ENCODE data around the gene NUTF2.

The NUTF2 gene

GRCh38 chr16:67865318-67865717 is 18.6 kb downstream of the NUTF2 start:
- Histone ChIP-seq H3K27ac (ENCODE audit: low read depth, low read length) (no peak overlapping the region), H4K91ac (ENCODE audit: low read depth, low read length) (no peak overlapping the region), H4K8ac (ENCODE audit: low read depth, low read length) (no peak overlapping the region), H3K23ac (ENCODE audit: low read length) (no peak overlapping the region), H3K4me2 (ENCODE audit: low read length) (no peak overlapping the region), H2BK120ac (ENCODE audit: insufficient read depth, low read length, poor library complexity) (no peak overlapping the region), H3K79me1 (ENCODE audit: low read length) (no peaks in the 10 kb centered on the region), H2AFZ (ENCODE audit: insufficient read depth, low read length, poor library complexity) (no peak overlapping the region), H2BK12ac (ENCODE audit: low read length) (no peak overlapping the region), H3K4me3 (ENCODE audit: low read depth, low read length) (no peak overlapping the region), H3K9ac (ENCODE audit: low read length) (no peak overlapping the region), H3K18ac (ENCODE audit: low read length) (no peak overlapping the region), H4K12ac (ENCODE audit: low read depth, low read length) (no peak overlapping the region), H3K4ac (ENCODE audit: low read depth, low read length) (peak overlapping the region; percentile 35), H3K36me3 (ENCODE audit: control insufficient read depth in 1 of 2, insufficient read depth in 2 of 2, low read length in 2 of 2) (peaks cover 69 to 88% of the 10 kb centered on the region in 2 experiments), H2AK5ac (ENCODE audit: low read length) (no peak overlapping the region), H3K79me2 (ENCODE audit: control insufficient read depth, insufficient read depth, low read length, poor library complexity) (peaks cover 9% of the 10 kb centered on the region), H3K4me1 (ENCODE audit: control insufficient read depth in 1 of 2, insufficient read depth in 2 of 2, low read length in 2 of 2) (peaks cover 4 to 8% of the 10 kb centered on the region in 2 experiments), H2BK5ac (ENCODE audit: low read depth, low read length, poor library complexity) (no peak overlapping the region), H3K27me3 (ENCODE audit: insufficient read depth, low read length) (no peaks in the 10 kb centered on the region), H3K14ac (ENCODE audit: low read length) (no peak overlapping the region), H3K9me3 (ENCODE audit: insufficient read depth, low read depth, low read length) (no peaks in the 10 kb centered on the region)
- peak; percentile 22 to 54 for DNase-seq
- no CpG with 5 or more reads among the region's 2 CpGs for WGBS (ENCODE audit: extremely low coverage, insufficient coverage, insufficient read length)

GRCh38 chr16:67868290-67868689 is 21.6 kb downstream of the NUTF2 start:
- H3K9ac ChIP-seq (ENCODE audit: low read length), result peak overlapping the region; percentile 55
- no peak overlapping the region for H3K4me3 ChIP-seq (ENCODE audit: low read depth, low read length)
- no peak overlapping the region for H3K23ac ChIP-seq (ENCODE audit: low read length)
- H3K27me3 ChIP-seq (ENCODE audit: insufficient read depth, low read length), result no peaks in the 10 kb centered on the region
- no peak overlapping the region for H2BK120ac ChIP-seq (ENCODE audit: insufficient read depth, low read length, poor library complexity)
- no peak overlapping the region for H3K18ac ChIP-seq (ENCODE audit: low read length)
- peaks cover 4% of the 10 kb centered on the region for H3K79me1 ChIP-seq (ENCODE audit: low read length)
- H2AFZ ChIP-seq (ENCODE audit: insufficient read depth, low read length, poor library complexity), result no peak overlapping the region
- H3K36me3 ChIP-seq (ENCODE audit: control insufficient read depth in 1 of 2, insufficient read depth in 2 of 2, low read length in 2 of 2), result peaks cover 58 to 77% of the 10 kb centered on the region in 2 experiments
- no peak overlapping the region for H3K4me2 ChIP-seq (ENCODE audit: low read length)
- H3K79me2 ChIP-seq (ENCODE audit: control insufficient read depth, insufficient read depth, low read length, poor library complexity), result peaks cover 4% of the 10 kb centered on the region
- no CpG with 5 or more reads among the region's 6 CpGs for WGBS (ENCODE audit: extremely low coverage, insufficient coverage, insufficient read length)
- H4K12ac ChIP-seq (ENCODE audit: low read depth, low read length), result no peak overlapping the region
- no peaks in the 10 kb centered on the region for H3K9me3 ChIP-seq (ENCODE audit: insufficient read depth, low read depth, low read length)
- no peak overlapping the region for H3K14ac ChIP-seq (ENCODE audit: low read length)
- DNase-seq, result no peak
- H2BK5ac ChIP-seq (ENCODE audit: low read depth, low read length, poor library complexity), result no peak overlapping the region
- no peak overlapping the region for H4K8ac ChIP-seq (ENCODE audit: low read depth, low read length)
- H3K4me1 ChIP-seq (ENCODE audit: control insufficient read depth in 1 of 2, insufficient read depth in 2 of 2, low read length in 2 of 2), result no peaks in the 10 kb centered on the region
- no peak overlapping the region for H3K27ac ChIP-seq (ENCODE audit: low read depth, low read length)
- no peak overlapping the region for H3K4ac ChIP-seq (ENCODE audit: low read depth, low read length)
- no peak overlapping the region for H2BK12ac ChIP-seq (ENCODE audit: low read length)
- H2AK5ac ChIP-seq (ENCODE audit: low read length), result no peak overlapping the region
- no peak overlapping the region for H4K91ac ChIP-seq (ENCODE audit: low read depth, low read length)

- Histone ChIP-seq H3K79me2 (ENCODE audit: control insufficient read depth, insufficient read depth, low read length, poor library complexity) (peaks cover 12% of the 10 kb centered on the region), H3K18ac (ENCODE audit: low read length) (no peak overlapping the region), H2BK5ac (ENCODE audit: low read depth, low read length, poor library complexity) (no peak overlapping the region), H3K27me3 (ENCODE audit: insufficient read depth, low read length) (no peaks in the 10 kb centered on the region), H3K14ac (ENCODE audit: low read length) (no peak overlapping the region), H4K8ac (ENCODE audit: low read depth, low read length) (no peak overlapping the region), H3K79me1 (ENCODE audit: low read length) (peaks cover 4% of the 10 kb centered on the region), H2BK120ac (ENCODE audit: insufficient read depth, low read length, poor library complexity) (no peak overlapping the region), H3K27ac (ENCODE audit: low read depth, low read length) (no peak overlapping the region), H3K36me3 (ENCODE audit: control insufficient read depth in 1 of 2, insufficient read depth in 2 of 2, low read length in 2 of 2) (peaks cover 54 to 67% of the 10 kb centered on the region in 2 experiments), H2AK5ac (ENCODE audit: low read length) (no peak overlapping the region), H2AFZ (ENCODE audit: insufficient read depth, low read length, poor library complexity) (no peak overlapping the region), H4K12ac (ENCODE audit: low read depth, low read length) (no peak overlapping the region), H3K9ac (ENCODE audit: low read length) (no peak overlapping the region), H3K4me1 (ENCODE audit: control insufficient read depth in 1 of 2, insufficient read depth in 2 of 2, low read length in 2 of 2) (peaks cover 3 to 8% of the 10 kb centered on the region in 2 experiments), H2BK12ac (ENCODE audit: low read length) (no peak overlapping the region), H3K23ac (ENCODE audit: low read length) (no peak overlapping the region), H3K4ac (ENCODE audit: low read depth, low read length) (no peak overlapping the region), H4K91ac (ENCODE audit: low read depth, low read length) (no peak overlapping the region), H3K9me3 (ENCODE audit: insufficient read depth, low read depth, low read length) (no peaks in the 10 kb centered on the region), H3K4me3 (ENCODE audit: low read depth, low read length) (no peak overlapping the region), H3K4me2 (ENCODE audit: low read length) (no peak overlapping the region)
- DNase-seq, result no peak
- WGBS (ENCODE audit: extremely low coverage, insufficient coverage, insufficient read length), result no CpG with 5 or more reads among the region's 7 CpGs
These were observed 22.9 kb downstream of the NUTF2 start for GRCh38 chr16:67869653-67870052.

DNA sequence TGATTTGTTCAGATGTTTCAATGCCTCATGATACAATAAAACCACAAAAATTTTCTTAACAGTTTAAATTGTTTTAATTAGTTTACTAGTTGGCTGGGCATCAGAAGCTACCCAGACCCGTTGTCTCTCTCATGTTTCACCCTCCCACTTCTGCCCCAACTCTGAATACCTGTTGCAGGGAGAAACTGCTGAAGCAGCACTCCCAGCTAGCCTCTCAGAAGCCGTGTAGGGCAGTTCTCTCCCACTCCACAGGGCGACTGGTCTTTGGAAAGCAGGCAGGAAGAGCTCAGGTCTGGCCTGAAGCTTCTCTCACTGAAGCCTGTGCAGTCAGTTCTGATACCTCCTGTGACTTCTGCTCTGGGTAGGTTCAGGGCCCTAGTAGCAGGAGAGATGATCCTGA is 24.5 kb downstream of the NUTF2 start:
- H3K9me3 ChIP-seq (ENCODE audit: insufficient read depth, low read depth, low read length), result no peaks in the 10 kb centered on the region
- H3K4me3 ChIP-seq (ENCODE audit: low read depth, low read length), result no peak overlapping the region
- H4K12ac ChIP-seq (ENCODE audit: low read depth, low read length), result no peak overlapping the region
- no peak overlapping the region for H2BK5ac ChIP-seq (ENCODE audit: low read depth, low read length, poor library complexity)
- no peaks in the 10 kb centered on the region for H3K27me3 ChIP-seq (ENCODE audit: insufficient read depth, low read length)
- H3K4me2 ChIP-seq (ENCODE audit: low read length), result no peak overlapping the region
- H3K23ac ChIP-seq (ENCODE audit: low read length), result no peak overlapping the region
- H3K14ac ChIP-seq (ENCODE audit: low read length), result no peak overlapping the region
- no peak for DNase-seq
- WGBS (ENCODE audit: extremely low coverage, insufficient coverage, insufficient read length), result no CpG with 5 or more reads among the region's 3 CpGs
- H3K4me1 ChIP-seq (ENCODE audit: control insufficient read depth in 1 of 2, insufficient read depth in 2 of 2, low read length in 2 of 2), result peaks cover 3 to 8% of the 10 kb centered on the region in 2 experiments
- H3K79me1 ChIP-seq (ENCODE audit: low read length), result peaks cover 4% of the 10 kb centered on the region
- H4K8ac ChIP-seq (ENCODE audit: low read depth, low read length), result no peak overlapping the region
- H4K91ac ChIP-seq (ENCODE audit: low read depth, low read length), result no peak overlapping the region
- H2AK5ac ChIP-seq (ENCODE audit: low read length), result no peak overlapping the region
- H2BK12ac ChIP-seq (ENCODE audit: low read length), result no peak overlapping the region
- H3K79me2 ChIP-seq (ENCODE audit: control insufficient read depth, insufficient read depth, low read length, poor library complexity), result peaks cover 12% of the 10 kb centered on the region
- H3K36me3 ChIP-seq (ENCODE audit: control insufficient read depth in 1 of 2, insufficient read depth in 2 of 2, low read length in 2 of 2), result peaks cover 44 to 61% of the 10 kb centered on the region in 2 experiments
- H2BK120ac ChIP-seq (ENCODE audit: insufficient read depth, low read length, poor library complexity), result no peak overlapping the region
- no peak overlapping the region for H3K18ac ChIP-seq (ENCODE audit: low read length)
- H3K4ac ChIP-seq (ENCODE audit: low read depth, low read length), result no peak overlapping the region
- H3K27ac ChIP-seq (ENCODE audit: low read depth, low read length), result no peak overlapping the region
- H2AFZ ChIP-seq (ENCODE audit: insufficient read depth, low read length, poor library complexity), result no peak overlapping the region
- no peak overlapping the region for H3K9ac ChIP-seq (ENCODE audit: low read length)
